ENCODE measurements around the gene TTC28.

GRCh38 chr22:28025333-28025732 is 654.3 kb downstream of the TTC28 start:
- TF ChIP-seq CTCF (IDR thresholded peaks at IDR 0.05): no peak
- no peak for TF ChIP-seq POLR2A (IDR thresholded peaks at IDR 0.05)
